Measurements from ENCODE around the gene ZDHHC14. TPM values are rescaled to one million over a fixed set of nuclear protein-coding genes. Genes with fewer than 3 reads are reported as not detected.

Gene ZDHHC14
- total and polyA plus RNA-seq, 2 of the 8 experiments (the other 6 are each of a cell fraction or from before 2014, with no cell fraction given): 2.9 to 5.3 TPM

DNA sequence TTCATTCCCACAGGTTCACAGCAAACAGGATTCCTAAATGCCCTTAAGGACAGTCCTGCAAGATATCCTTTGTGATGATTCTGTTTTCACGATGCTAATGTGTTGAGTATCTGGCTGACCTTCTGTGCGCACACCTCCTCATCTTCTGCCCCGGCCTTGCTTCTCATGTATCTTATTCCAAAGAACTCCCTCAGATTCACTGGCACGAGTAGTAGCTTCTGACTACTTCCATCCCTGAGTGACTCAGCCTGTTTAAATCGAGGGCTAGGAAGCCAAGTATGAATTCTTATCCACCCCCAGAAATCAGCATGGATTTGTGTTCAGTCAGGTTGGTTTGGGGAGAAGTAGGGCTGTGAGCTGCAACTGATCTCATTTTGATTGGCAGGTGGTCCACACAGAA, 251.8 kb downstream of the ZDHHC14 start (continued):
- no peak for TF ChIP-seq RXRA (IDR thresholded peaks at IDR 0.05; ENCODE audit: insufficient read depth, low read depth, low read length)
